ENCODE results near the gene IFT52. TPM values are rescaled to one million over a fixed set of nuclear protein-coding genes. Genes with fewer than 3 reads are reported as not detected.
A peak's percentile ranks its signal among the peaks of the same experiment; 100 is the strongest.

IFT52 gene, protein sequence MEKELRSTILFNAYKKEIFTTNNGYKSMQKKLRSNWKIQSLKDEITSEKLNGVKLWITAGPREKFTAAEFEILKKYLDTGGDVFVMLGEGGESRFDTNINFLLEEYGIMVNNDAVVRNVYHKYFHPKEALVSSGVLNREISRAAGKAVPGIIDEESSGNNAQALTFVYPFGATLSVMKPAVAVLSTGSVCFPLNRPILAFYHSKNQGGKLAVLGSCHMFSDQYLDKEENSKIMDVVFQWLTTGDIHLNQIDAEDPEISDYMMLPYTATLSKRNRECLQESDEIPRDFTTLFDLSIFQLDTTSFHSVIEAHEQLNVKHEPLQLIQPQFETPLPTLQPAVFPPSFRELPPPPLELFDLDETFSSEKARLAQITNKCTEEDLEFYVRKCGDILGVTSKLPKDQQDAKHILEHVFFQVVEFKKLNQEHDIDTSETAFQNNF
- 15.3 TPM for total RNA-seq

DNA sequence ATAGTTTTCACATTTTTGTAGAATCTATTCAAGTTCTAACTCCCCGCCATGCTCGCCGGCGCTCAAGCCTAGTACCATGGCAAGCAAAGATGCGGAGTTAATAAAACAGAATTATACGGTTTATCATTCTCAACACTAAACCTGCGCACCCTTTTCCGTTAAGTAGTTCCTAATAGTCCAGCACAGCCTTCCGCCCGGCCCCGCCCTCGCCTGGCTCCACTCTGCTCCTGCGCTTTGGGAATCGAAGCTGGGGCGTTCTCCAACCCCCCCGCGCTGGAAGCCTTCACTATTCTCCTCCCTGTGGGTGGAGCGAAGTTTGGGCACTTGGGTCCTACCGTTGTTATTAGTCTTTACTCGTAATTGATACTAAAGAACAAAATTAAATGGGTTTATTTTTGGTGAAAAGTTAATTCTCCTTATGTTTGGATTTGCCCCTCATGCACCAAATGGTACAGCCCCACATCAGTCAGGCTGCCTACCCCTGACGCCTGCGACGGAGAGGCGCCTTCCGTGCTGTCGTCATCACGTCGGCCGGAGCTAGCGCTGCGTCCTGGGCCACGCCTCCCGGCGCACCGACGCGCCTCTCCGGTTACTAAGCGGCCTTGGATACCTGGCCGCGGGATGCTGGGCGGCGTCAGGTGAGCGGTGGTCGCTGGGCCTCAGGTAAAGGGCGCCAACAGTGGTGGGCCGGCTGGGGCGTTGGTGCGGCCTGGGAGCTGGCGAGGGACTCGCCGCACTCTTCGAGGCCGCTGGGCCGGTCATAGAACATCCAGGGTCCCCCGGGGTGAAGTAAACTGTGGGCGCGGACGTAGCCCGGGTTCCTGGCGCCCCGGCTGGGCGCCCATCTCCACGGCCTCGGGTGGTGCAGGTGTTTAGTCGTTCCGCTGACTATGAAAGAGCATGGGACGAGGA lies at the start of gene IFT52:
Gene IFT52 (plus strand): TSS at position 546 of the 912 bp plus-strand sequence. CDS start 3,762 bp downstream, outside the sequence.
- ATAC-seq: peak; percentile 99

DNA sequence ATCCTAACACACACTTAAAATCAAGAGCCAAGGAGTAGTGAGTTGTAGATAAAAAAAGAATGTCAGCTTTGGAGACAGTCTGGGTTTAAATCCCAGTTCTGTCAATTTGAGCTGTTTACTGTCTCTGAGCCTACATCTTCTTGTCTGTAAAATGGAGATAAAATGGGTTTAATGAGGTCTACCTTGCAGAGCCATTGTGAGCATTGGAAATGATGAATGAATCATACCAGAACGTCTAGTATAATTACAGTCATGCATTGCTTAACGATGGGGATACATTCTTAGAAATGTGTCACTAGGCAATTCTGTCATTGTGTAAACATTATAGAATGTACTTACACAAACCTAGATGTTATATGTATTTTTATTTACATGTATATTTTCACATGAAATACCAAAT lies 49.5 kb upstream of the IFT52 start:
- peak; percentile 63 for ATAC-seq

DNA sequence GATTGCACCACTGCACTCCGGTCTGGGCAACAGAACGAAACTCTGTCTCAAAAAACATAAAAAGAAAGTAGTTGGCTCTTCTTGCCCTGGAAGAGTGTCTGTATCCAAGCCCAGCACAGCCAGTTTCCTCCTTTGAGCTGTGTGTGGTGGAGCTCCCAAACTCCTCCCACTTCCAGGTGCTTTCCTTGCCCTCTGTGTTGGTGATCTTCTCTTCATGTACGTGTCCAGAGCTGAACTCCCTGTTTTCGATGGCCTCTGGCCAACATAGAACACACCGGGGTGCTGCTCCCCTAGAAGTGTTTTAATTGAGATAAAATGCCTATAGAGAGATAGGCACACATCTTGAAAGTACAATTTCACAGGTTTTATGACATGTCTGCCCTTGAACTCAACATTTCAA lies 48.6 kb upstream of the IFT52 start:
- ATAC-seq: no peak

DNA sequence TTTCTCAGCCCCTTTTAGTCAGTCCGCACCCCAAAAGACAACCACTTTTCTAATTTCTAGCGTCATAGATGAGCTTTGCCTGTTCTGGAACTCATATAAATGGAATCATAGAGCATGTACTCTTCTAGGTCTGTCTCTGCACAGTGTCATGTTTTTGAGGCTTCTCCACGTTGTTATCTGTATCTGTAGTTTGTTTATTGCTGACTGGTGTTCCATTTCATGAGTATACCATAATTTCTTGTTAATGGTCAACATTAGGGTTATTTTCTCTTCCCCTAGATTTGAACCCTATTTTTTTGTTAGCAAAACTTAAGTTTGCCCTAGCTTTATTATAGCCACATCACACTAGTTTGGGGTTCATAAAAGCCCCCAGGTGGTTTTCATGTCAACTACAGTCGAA lies 48.1 kb upstream of the IFT52 start:
- ATAC-seq: no peak

DNA sequence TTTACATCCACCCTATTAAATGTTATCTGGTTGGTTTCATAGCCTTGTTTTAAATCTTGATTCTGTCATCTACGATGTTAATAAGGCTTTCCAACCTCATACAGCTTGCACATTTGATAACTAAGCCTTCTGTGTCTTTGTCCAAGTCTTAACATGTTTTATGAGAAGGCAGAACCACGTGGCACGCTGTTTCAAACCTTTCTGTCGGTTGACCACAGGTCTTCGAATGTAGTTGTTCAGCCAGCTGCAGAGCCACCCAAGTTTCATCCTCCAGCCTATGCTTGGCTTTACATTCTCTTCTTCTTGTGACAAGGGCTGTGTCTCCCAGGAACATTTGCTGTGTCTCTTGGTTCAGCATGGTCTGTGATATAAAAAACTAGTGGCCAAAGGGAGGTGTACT lies 47.6 kb upstream of the IFT52 start:
- no peak for ATAC-seq

DNA sequence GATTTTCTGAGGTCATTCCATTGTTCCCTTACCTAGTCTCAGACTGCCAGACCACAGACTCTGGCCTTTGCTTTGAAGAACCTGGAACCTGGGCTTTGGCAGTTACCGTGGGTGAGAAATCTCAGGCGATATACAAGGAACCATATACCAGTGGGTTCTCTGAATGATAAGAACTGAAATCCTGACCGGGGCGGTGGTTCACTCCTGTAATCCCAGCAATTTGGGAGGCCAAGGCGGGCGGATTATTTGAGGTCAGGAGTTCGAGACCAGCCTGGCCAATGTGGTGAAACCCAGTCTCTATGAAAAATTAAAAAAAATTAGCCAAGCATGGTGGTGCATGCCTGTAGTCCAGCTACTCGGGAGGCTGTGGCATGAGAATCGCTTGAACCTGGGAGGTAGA lies 46.2 kb upstream of the IFT52 start:
- ATAC-seq: no peak

DNA sequence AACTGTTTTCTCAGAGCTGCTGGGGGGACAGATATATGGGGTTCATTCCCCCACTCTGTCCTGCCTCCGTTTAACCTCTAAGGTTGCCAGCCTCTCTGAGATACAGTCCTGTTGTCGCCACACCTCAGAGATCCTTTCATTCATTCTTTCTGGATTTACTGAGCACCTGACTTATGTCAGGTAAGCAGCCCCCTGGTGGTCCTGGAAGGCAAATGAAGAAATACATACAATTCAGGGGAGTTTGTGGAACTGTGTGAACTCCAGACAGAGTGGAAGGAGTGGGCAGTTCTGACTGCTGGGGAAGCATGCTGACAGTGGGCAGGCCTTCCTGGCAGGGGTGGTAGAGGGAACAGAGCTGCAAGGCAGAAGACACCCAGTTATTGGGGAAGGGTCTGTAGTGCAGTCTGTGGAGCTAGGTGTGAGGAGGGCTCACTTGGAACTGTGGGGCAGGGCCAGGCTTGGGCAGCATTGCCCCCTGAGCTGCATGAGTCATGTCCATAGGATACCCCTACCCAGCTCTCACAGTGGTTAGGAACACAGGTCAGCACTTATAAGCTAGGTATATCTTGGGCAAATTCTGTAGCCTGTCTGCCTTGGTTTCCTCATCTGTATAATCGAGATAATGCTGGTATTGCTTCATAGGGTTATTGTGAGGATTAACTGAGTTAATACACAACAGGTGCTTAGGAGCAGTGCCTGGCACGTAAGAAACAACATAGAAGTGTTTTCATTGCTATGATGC lies 44.7 kb upstream of the IFT52 start:
- ATAC-seq: no peak

DNA sequence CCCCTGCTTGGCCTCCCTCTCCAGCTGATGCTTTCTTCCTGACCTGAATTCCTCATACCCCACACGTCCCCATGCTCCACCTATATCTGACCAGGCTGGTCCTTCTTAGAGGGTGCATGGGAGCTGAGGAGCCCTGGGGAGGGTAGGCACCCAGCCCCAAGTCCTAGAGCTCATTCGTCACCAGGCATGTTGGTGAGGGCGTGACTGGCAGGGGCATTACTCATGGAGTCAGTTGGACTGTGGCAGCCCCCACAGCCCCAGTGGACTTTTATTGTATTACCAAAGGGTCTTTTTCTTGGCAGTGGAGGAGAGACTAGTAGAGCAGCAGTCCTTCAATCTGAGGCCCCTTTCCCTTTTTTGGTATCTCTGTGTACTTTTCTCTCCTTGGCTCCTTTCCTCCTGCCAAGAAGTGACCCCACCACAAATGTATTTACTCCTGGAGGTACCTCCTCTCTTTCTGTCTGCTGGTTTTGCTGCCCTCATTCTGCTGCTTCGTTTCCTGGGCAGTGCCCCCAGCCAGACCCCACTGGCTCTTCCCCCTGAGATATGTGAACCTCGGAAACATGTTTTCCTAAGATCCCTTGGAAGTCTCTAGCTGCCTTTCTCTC lies 42.4 kb upstream of the IFT52 start:
- no peak for ATAC-seq

DNA sequence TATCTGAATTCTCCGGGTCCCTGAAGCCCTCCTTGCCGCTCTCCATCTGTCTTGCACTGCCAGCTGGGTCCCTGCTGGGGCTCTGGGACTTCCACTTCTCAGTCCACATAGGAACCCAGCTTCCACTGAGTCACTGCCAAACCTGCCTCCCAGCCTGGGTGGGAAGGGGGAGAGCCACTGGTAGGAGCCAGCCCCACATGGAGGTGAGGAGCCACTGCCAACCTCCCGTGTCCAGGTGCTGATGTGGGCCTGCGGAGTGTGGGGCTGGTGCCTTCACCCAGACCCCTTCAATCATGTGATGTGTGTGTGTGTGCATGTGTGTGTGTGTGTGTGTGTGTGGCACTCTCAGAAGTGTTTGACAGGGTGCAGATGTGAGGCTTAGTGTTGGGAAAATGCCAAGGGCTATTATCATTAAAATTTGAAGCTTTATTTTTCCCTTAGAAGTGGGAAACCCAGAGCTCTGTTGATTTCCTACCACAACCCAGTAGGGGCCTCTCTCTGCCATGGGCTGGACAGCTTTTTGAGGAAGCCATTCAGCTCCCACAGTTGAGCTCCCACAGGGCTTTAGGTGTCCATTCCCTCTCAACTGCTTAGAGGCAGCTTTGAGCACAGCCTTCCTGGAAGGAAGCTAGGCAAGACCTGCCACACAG lies 41.2 kb upstream of the IFT52 start:
- ATAC-seq: no peak

DNA sequence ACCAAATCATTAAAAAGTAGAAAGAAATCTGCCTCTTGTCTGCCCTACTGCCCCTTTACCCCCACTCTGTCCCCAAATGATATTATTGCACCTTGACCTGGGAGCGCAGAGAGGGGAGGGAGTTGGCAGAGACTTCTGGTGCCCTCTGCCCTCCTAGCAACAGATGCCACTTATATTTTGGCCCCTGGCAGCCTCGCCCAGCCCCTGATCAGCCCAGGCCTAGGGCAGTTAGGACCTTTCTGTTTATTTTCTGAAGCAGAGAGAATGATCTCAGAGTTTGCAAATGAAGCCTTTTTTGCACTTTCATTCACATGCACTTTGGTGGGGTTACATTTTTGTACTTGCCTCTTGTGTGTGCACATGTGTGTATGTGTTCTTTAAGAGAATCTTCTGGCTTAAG lies 40.3 kb upstream of the IFT52 start:
- ATAC-seq: no peak

DNA sequence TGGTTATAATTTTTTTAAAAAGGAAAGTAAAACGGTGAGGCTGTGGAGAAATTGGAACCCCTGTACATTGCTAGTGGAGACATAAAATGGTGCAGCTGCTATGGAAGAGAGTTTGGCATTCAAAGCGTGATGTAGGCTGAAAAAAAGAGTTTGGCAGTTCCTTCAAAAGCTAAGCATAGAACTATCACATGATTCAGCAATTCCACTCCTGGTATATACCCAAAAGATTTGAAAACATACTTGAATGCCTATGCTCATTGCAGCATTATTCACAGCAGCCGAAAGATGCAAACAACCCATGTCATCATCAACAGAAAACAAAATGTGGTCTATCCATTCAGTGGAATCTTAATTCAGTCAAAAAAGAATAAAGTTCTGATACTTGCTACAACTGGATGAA lies 36.4 kb upstream of the IFT52 start:
- ATAC-seq: no peak

DNA sequence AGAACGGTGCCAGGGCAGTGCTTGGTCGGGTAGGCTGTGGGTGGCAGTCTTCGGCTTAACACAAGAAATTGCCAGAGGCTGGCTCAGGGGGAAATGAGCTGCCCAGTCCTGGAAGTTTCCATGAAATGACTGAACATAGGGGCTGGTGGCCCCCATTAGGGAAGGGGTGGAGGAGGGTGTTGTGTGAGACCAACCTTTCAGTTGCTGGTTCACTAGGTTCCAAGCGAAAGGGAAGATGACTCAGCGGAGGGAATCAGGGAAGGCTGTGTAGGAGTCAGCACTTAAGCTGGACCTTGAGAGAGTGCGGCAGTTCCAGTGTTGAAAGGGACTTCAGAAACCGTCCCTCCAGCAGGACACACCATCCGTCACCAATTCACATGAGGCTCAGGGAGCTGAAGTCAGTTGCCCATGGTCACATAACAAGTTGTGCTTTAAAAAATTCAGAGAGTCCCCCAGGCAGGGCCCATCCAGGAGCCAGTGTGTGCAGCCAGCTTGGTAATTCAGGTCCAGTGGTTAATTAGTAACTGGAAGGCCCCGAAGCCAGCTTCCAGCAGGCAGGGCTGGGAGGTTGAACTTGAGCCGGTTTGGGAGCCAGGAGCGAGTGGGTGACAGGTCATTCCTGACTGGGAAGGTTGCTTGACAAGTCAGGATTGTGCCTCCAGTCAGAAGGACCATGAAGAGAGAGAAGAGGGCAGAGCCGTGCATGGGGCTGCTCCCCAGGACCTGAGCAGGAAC lies 32.2 kb upstream of the IFT52 start, which contains the start of gene SGK2:
Gene SGK2 (plus strand): TSS at position 616 of the 735 bp plus-strand sequence. CDS start 7,469 bp downstream, outside the sequence.
- ATAC-seq: no peak

DNA sequence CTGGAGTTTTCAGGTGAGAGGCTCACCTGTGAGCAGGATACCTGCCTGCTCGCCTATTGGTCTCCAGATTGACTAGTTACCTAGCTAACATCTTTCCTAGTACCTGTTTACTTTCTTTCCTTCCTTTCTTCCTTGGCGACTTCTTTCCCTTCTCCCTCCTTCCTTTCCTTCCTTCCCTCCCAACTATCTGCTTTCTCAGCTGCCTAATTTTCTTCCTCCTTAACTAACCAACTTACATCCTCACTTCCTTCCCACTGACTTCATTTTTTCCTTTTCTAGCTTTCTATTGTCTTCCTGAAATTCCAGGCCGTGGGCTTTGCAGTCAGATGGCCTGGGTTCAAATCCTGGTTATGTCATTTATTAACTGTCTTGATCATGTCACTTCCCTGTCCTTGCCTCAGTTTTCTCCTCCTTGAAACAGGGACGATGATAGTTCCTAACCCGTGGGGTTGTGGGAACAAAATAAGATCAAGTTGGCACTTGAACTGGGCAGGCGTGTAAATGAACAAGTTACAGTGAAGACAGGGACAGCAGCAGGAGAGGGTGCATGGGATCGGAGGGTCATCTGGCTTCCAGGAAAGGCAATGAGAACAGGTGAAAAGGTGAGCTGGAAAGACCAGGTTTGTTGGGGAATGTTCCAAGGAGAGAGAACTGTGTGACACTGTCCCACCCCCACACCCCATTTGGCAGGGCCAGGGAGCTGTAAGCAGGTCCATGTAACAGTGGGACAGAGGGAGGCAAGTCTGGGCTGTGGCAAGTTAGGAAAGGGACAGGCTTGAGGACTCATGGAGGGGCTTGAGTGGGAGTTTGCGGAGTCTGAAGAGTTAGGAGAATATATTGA lies 31.4 kb upstream of the IFT52 start:
- no peak for ATAC-seq

DNA sequence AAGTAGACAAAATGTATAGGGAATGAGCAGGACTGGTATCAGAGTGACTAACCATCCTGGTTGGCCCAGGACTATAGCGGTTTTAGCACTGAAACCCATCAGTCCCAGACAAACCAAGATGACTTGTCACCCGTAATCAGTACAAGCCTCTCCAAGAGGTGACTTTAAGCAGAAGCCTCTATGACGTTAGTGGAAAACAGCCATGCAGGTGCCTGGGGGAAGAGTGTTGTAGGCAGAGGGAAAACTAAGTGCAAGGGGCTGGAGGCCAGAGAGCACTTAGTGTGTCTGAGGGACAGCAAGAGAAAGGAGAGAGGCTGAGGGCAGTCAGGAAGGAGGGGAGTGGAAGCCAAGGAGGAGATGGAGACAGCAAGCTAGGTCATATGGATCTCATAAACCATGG lies 29.8 kb upstream of the IFT52 start:
- ATAC-seq: no peak

DNA sequence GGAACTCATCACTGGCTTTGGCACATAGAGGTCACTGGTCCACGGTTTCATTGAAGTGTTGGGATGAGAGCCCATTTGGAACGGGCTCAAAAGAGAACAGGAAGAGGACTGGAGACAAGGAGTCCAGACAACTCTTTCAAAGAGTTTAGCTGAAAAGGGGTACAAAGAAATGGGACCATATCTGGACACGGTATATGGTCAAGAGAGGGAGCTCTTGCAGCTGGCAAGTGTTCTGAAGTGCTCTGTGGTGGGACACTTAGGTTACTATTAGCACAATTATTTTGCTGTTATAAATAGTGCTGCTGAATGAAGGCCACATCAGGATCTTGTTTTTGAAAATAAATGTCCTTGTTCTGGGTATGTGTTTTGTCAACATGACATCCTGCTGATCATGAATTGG lies 27.3 kb upstream of the IFT52 start:
- ATAC-seq: no peak

DNA sequence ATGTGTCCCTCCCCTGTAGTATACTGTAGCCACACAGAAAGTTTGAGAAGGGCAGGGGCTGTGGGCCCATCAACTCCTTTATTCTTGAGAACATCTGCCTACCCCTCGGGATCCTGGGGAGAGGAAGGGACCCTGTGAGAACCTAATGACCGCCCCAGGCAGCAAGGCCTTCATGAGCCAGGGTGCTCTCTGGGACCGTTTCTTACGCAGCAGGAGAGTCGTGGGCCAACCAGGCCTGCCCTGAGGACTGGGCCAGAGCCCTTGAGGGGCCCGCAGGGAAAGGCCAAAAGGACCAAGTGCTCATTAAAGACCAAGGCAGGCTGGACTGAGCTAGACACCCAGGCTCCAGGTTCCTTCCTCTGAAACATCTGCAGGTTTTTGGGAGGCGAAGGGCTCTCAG lies 26.7 kb upstream of the IFT52 start:
- ATAC-seq: no peak

DNA sequence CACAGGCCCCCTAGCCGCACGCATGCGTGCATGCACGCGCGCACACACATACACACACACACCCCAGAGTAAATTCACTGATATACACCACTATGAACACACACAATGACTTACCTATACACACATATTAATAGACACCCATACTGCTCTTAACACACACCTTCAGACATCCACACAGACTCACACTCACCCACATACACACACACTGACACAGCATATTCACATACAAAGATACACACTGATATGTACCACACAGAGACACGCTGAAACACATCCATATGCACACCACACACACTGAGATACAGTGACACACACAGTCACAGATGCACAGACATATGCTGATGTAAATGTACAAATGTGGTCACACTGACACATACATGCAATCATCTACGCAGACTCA lies 26.3 kb upstream of the IFT52 start:
- ATAC-seq: no peak

DNA sequence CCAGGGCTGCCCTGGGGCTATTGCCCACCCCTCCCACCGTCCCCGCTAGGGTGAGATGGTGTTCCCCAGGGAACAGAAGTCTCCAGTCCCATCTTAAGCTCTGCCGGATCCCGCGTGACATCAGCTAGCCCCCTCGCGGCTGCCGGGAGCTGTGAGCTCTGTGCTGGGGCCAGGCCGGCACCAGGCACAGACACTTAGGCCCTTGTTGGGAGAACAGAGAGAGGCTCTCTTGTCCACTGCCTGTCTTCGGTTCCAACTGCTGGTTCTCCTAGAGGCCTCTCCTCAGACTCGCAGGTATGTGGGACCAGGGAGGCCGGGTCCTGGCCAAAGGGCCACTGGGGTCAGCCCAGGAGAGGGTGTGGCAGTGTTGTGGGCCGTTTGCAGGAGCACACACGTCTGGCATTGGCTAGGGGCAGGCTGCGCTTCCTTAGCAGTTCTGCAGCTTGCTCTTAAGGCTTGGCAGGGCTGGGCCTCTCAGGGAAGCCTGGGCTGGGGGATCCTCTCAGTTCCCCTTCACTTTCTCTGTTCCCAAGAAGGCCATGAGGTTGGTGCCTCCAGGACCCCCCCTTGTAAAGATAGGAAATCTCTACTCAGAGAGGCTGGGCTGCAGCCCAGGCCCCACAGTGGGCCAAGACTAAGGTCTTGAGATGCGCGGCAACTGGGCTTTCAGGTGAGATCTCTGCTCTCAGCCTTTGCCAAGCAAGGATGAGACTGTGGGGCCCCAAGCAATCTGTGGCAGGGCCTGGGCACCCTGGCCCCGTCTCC lies 25.6 kb upstream of the IFT52 start:
- ATAC-seq: no peak

DNA sequence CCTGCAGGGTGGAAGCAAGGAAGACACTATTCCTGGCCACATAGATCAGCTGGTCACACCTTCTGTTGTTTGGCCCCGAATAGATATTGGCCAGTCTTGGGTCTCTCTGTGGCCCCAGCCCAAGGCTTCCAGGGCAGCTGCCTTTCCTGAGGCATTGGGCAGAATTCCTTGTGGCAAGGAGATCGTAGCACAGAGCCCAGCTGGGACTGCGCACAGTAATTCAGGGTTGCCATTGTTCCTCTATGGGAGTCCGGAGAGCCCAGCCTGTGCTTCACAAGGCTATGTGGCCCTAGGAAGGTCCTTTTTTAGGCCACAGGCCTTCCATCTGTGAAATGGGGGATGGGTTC lies 25.0 kb upstream of the IFT52 start:
- no peak for ATAC-seq

DNA sequence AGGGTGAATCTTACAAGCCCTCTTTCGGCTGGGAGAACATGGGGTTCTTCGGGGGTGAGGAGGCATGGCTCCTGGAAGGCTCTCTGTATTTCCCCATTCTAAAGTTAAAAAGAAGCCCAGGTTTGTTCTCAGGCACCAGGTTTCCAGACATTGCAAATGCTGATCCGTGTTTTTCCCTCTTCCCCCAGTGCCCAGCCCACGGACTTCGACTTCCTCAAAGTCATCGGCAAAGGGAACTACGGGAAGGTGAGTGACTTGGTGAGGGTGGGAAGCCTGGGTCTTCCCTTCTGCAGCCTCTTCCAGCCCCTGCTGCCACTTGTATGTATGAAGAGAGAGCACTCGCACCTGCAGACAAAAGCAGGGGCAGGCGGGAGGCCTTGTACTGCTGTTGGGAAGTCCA lies 23.3 kb upstream of the IFT52 start:
- ATAC-seq: no peak
